ENCODE data around the gene MAGI3.
"Not testable (repeated sequence)": the region's sequence is repeated elsewhere in the genome, so short reads cannot be mapped to it uniquely, and the experiment has no call there.

The MAGI3 gene

DNA sequence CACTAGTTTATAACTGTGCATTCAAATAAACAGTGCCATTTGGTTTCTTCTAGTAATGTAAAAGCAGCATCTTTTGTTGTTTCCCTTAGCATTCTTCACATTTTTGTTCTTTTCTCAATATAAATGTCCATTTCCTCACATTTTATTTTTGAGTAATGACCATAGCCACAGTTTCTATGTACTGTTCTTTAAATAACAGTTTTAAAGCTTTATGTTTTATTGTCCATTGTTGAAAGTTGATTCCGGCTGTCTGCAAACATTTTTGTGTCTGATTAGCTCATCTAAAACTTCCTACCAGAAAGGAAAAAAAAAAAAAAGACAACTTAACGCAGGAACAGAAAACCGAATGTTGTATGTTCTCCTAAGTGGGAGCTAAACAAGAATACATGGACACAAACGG is 139.7 kb downstream of the MAGI3 start:
- no peak for DNase-seq

DNA sequence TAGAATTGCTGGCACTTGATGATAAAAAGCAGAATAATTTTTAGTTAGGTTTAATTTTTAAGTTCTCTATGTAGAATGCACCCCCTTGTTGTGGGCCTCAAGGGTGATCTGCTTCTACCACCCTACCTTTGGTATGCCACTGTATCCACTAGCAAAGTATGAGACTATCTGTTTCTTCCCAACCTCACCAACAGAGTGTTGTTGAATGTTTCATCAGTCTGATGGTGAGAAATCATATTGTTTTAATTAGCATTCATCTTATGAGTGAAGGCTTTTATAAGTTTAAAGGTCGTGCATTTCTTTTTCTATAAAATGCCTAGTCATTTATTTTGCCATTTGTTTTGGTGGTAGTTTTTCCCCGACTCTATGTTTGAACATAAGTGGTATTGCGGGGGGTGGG is 141.0 kb downstream of the MAGI3 start:
- no peak for DNase-seq

DNA sequence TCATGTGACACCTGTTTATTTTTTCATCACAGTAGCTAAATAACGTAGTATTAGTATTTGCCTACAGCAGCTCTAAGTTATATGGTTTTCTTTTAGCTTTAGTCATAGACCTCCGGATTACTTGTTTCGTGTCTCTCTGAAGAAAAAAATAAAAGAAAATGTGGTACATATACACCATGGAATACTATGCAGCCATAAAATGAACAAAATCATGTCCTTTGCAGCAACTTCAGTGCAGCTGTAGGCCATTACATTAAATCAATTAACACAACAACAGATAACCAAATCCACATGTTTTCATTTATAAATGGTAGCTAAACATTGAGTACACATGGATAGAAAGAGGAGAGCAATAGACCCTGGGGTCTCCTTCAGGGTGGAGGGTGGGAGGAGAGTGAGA is 142.7 kb downstream of the MAGI3 start:
- DNase-seq = no peak

- DNase-seq = no peak
Observed at GRCh38 chr1:113534130-113534817, 144.0 kb downstream of the MAGI3 start.

DNA sequence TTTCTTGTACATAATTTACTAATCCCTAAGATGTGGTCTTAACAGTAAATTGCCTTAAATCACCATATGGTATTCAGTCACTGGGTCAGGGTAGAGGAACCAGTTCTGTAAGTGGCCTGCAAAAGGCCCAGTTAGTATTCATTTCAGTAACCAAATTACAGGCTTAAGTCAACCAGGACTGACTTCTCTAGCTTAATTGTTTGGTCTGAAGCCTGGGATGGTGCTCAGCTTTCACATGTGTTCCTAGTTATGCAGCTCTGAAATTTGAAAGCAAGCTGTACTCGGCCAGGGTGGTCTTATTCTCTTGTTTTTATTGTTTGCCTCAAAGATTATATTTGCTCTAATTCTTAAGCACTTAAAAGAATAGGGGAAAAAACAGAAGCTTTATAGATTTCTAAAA is 144.6 kb downstream of the MAGI3 start:
- DNase-seq = no peak

GRCh38 chr1:113536182-113536780 is 146.0 kb downstream of the MAGI3 start:
- DNase-seq = no peak

DNA sequence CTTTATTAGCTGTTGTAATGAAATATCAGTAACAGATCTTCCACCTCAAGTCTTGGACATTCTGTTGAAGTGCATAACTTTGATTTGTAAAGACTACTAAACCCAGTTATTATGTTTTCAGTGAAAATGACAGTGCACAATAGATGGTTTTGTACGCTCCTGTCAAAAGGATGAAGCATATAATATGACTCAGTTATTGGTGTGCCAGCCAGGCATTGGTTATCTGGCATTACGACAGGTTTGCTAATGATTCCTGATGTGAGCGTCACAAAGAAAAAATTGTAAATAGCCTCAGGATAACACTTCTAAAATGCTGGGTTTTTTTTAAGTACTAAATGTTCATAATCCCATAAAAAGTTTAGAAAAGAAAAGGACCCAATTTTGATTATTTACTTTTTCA is 147.9 kb downstream of the MAGI3 start:
- DNase-seq = no peak

DNA sequence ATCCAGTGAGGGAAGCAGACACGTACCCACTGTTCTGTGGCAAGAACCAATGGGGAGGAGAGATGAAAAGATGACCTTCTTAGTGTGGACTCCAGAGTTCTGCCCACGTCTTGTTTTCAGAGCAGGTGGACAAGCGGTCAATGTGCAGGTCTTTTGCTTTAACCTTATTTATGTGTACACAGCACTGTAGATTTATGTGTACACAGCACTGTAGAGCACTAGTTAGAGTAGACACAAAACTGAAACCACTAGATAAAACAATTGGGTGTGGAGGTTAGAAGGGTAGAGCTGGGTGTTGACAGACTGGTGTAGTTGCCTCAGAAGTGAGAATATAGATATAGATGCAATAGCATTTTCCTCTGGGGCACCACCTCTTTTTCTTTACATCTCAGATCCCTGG is 150.0 kb downstream of the MAGI3 start:
- DNase-seq = no peak

GRCh38 chr1:113541106-113541505 is 150.8 kb downstream of the MAGI3 start:
- no peak for DNase-seq

DNA sequence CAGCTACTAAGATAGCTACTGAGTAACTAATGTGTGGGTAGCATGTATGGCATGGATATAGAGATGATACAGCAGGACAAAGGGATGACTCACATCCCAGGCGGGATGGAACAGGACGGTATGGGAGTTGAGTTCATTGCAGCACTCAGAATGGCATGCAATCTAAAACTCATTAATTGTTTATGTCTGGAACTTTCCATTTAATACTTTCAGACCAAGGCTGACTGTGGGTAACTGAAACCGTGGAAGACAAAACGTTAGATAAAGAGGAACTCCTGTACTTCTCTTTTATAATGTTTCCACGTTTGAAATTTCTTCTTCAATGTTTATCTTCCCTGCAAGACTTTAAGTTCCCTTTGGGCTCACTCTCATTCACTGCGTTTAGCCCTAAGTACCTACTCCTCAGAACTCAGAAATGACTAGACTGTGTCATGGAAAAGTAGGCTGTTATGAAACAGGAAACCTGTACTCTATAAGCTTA is 151.9 kb downstream of the MAGI3 start:
- no peak for DNase-seq

DNA sequence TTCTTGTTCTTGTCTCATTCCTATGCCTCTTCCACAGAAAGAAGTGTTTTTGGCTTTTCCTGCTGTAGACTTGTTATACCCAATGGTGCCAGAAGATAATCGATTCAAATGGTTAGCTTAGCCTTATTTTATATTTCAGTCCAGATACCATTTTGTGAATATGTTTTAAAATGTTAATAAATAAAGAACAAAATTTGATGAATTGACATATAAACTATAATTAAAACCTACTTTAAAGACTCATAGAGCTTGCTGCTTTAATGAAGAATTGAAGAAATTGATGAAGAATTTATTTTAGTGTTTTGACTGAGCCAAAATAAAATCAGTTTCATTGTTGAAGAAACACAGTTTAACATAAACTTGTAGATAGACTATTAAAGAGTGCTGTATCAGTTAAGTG is 152.8 kb downstream of the MAGI3 start:
- DNase-seq = no peak

DNA sequence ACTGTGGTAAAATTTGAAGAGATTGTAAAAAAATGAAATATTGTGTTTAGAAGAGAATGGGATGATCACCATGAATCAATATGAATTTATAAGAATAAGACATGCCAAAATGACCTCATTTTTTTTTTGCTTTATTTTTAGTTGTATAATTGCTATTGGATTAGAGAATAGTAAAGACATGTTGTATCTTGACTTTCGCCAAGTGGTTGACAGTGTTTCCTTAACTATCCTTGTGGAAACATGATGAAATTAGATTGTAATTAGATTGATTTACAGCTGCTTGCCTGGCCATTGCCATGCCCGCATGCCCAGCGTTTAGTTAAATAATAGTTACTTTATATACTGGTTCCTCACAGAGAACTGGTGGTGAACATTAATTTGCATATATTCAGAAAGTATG is 154.9 kb downstream of the MAGI3 start:
- no peak for DNase-seq

DNA sequence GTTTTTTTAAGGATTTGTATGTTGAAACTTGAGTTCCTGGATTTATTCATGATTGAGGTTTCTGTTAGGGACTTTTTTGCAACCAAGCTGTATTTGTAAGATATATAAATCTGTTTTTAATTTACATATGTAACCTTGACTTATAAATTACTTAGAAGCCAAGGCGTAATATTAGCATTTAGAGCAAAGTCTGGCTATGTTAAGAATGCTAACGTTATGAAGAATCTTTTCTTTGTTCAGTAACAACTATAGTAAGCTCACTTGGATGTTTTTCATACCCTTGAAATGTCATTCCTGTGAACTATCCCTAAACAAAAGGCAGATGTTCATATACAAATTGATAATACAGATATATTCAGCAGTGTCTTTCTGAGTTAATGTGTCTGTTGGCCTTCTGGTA is 155.3 kb downstream of the MAGI3 start:
- no peak for DNase-seq

DNA sequence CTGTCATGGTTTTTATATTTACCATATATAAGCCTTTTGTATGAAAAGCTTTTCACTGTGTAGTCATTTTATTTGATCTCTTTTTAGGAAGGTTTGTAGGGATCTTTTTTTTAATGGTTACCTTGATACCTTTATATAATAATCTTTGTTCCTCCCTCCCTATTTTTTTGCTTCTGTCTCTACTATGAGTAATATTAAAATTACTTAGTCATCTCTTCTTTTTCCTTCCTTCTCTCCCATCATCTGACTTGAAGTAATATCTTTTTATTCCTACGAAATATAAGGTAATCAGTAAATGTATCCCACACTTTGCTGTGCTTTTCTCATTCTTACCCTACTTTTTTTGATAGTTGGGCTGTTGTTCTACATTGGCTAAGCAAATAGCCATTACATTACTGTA is 161.4 kb downstream of the MAGI3 start:
- DNase-seq = no peak

DNA sequence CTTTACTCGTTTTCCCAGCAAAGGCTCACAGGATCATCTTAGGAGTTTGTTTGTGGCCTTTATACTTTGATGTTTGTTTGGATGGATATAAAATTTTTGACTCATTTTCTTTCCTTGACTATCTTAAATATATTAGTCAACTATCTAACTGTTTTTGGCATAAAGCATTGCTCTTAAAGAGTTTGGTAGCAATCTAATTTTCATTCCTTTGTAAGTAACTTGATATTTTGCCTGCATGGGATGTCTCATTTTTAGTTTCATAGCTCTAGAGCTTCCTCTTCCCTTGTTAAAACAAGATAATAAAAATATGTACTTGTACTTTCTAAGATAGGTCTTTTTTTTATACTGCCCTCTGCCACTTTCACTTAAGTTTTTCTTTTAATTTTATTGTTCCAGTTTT is 161.9 kb downstream of the MAGI3 start:
- no peak for DNase-seq

DNA sequence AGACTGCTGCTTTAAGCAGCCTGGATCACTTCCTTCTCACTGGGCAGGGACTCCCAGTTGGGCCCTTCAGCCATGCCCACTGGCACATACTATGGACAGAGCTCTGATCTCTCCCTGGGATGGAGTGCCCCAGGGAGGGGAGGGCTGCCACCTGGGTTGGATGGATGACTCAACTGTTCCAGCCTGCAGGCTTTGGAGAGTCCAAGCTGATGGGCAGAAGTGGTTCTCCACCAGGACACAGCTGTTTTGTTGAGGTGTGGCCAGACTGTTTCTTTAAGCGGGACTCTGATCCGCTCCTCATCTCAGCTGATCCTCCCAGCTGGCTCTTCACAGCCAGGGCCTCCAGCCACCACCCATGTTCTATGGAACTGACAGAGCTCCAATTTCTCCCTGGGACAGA is 166.9 kb downstream of the MAGI3 start:
- DNase-seq = no peak

- DNase-seq = no peak
Observed at GRCh38 chr1:113565621-113566020, 175.3 kb downstream of the MAGI3 start.

GRCh38 chr1:113567427-113567826 is 177.1 kb downstream of the MAGI3 start:
- no peak for DNase-seq

- not testable (repeated sequence) for DNase-seq
Observed at GRCh38 chr1:113575744-113576260, 185.5 kb downstream of the MAGI3 start.

DNA sequence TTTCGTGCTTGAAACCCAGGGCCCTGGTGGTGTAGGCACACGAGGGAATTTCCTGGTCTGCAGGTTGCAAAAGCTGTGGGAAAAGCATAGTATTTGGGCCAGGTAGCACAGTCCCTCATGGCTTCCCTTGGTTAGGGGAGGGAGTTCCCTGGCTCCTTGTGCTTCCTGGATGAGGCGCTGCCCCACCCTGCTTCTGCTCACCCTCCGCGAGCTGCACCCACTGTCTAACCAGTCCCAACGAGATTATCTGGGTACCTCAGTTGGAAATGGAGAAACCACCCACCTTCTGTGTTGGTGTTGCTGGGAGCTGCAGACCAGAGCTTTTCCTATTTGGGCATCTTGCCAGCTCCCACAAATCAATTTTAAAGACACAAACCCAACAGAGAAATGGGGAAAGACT is 186.0 kb downstream of the MAGI3 start:
- DNase-seq = no peak

GRCh38 chr1:113579256-113580018 is 189.1 kb downstream of the MAGI3 start:
- DNase-seq = no peak

GRCh38 chr1:113581323-113581722 is 191.0 kb downstream of the MAGI3 start:
- no peak for DNase-seq

DNA sequence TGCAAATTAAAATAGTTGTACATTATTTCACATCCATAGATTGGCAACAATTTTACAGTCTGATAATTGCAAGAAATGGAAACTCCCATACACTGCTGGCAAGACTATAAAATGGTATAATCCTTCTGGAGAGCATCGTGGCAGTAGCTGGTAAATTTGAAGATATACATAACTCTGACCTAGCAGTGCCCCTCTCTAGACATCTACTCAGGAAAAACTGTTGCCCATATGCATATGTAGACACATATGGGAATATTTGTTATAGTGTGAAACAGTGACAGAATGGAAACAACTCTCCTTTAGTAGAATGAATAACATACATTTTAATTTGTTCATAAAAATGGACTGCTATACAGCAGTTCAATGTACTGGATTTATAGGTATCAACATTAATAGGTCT is 191.8 kb downstream of the MAGI3 start:
- no peak for DNase-seq

DNA sequence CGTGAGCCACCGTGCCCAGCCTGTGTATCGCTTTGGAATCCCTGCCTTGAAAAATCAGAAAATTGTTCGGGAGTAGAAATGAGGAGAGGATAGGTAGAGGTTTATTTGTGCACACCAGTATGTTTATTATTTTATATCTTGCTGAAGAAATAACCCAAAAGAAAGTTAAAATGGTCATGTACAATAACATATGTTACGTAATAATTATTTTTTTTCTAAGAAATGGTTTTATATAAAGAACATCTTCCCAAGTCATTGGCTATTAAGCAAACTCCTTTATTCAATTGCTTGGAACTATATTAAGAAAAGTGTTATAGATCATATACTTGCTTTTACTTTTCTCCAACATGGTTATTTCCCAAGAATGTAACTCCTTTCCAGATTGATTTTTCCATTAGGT is 197.2 kb downstream of the MAGI3 start:
- DNase-seq = no peak
